ENCODE results near the gene FKBP6. TPM values are rescaled to one million over a fixed set of nuclear protein-coding genes. Genes with fewer than 3 reads are reported as not detected.
A peak's percentile ranks its signal among the peaks of the same experiment; 100 is the strongest.

Gene FKBP6
- total RNA-seq, 4 donors from 2014 or later = 0.14 TPM; not detected in 3

DNA sequence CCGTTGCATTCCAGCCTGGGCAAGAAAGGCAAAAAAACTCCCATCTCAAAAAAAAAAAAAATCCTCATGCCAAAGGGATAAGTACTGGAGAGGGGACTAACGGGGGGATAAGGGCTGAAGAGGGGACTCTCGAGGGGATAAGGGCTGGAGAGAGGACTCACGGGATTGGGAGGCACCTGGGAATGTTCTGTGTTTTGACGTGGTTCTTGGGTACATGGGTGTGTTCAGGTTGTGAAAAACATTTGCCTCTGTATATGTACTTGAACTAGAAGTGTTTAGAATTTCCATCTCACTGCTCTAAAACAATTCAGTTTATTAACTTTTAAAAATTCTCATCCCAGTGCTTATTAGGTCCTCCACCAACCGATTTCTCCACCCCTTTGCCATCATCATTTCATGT is 4.5 kb downstream of the FKBP6 start:
- H3K36me3 ChIP-seq = no peaks in the 10 kb centered on the region
- H3K4me1 ChIP-seq = no peaks in the 10 kb centered on the region
- H3K27ac ChIP-seq = no peak overlapping the region
- no peak overlapping the region for H3K4me3 ChIP-seq
- intact Hi-C loops (cut with DNase I; ENCODE audit: low total_unique reads) = no loop called here
- H3K9me3 ChIP-seq = no peaks in the 10 kb centered on the region
- TF ChIP-seq CTCF (IDR thresholded peaks at IDR 0.05) (no peak), POLR2A (IDR thresholded peaks at IDR 0.05) (no peak)
- no peak for DNase-seq
- no peaks in the 10 kb centered on the region for H3K27me3 ChIP-seq

DNA sequence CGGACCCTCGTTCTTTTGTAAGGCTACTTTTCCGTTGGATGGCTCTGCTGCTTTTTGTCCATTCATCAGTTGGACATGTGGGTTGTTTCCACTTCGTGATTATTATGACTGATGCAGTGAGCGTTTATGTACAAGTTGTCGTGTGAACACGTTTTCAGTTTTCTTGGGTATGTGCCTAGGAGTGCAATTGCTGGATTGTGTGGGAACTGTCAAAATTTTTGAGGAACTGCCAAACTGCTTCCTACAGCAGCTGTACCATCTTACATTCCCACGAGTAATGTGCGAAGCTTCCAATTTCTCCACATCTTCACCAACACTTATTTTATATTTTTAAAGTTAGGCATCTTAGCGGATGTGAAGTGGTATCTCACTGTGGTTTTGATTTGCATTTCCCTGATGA is 10.4 kb downstream of the FKBP6 start:
- Histone ChIP-seq H3K4me1 (no peaks in the 10 kb centered on the region), H3K4me3 (no peak overlapping the region), H3K27ac (no peak overlapping the region), H3K27me3 (no peaks in the 10 kb centered on the region), H3K36me3 (no peaks in the 10 kb centered on the region), H3K9me3 (no peaks in the 10 kb centered on the region)
- TF ChIP-seq CTCF (IDR thresholded peaks at IDR 0.05) (no peak), POLR2A (IDR thresholded peaks at IDR 0.05) (no peak)
- no peak for DNase-seq
- intact Hi-C loops (cut with DNase I; ENCODE audit: low total_unique reads) = no loop called here

DNA sequence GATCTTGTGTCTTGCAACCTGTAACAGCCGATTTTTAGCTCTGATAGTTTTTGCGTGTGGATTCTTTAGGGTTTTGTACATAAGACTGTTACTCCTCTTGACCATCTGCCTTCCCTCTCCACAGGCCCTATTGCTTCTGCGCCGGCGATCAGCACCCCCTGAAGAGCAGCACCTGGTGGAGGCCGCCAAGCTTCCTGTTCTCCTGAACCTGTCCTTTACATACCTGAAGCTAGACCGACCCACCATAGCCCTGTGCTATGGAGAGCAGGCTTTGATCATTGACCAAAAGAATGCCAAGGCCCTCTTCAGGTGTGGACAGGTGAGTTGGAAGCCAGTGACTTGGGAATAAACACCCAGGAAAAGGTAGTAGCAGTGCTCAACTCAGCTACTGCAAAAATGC is 12.6 kb downstream of the FKBP6 start:
- Histone ChIP-seq H3K4me1 (no peaks in the 10 kb centered on the region), H3K9me3 (no peaks in the 10 kb centered on the region), H3K4me3 (no peak overlapping the region), H3K27me3 (no peaks in the 10 kb centered on the region), H3K27ac (no peak overlapping the region), H3K36me3 (no peaks in the 10 kb centered on the region)
- no peak for TF ChIP-seq POLR2A (IDR thresholded peaks at IDR 0.05)
- TF ChIP-seq CTCF (IDR thresholded peaks at IDR 0.05) = no peak
- no peak for DNase-seq
- intact Hi-C loops (cut with DNase I; ENCODE audit: low total_unique reads) = no loop called here

DNA sequence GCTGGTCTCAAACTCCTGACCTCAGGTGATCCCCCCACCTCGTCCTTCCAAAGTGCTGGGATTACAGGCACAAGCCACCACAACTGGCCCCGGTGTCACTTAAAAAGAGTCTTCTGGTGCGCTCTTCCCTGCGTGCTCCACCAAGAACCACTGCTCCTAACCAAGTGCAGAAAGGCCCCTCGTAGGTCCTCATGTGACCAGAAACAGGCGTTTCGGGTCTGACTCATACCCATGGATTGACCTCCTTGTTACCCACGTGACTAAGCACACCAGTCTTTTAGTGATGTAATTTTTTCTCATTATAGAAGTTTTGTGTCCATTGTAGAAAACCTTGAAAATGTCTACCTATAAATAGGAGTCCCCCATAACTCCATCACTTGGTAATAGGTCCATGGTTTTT is 13.9 kb downstream of the FKBP6 start:
- H3K9me3 ChIP-seq = no peaks in the 10 kb centered on the region
- H3K27me3 ChIP-seq = no peaks in the 10 kb centered on the region
- no peaks in the 10 kb centered on the region for H3K36me3 ChIP-seq
- H3K27ac ChIP-seq = no peak overlapping the region
- no peak for DNase-seq
- intact Hi-C loops (cut with DNase I; ENCODE audit: low total_unique reads) = no loop called here
- no peaks in the 10 kb centered on the region for H3K4me1 ChIP-seq
- TF ChIP-seq POLR2A (IDR thresholded peaks at IDR 0.05) (no peak), CTCF (IDR thresholded peaks at IDR 0.05) (no peak)
- H3K4me3 ChIP-seq = no peak overlapping the region

DNA sequence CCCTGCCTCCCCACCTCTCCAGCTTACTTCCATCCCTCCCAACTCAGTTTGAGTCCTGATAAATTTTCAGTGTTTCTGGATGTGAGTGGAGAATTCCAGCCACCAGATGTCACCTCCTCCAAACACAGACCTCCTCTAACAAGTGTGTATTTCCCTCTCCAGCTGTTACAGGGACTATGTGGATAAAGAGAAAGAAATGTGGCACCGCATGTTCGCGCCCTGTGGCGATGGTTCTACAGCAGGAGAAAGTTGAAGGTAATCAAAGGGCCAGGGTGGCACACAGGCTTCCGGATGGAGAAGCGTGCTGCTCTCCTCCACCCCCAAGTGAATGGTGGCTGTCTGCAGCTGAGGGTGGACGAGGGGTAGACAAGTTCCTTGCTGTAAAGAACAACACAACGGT is 14.7 kb downstream of the FKBP6 start:
- Histone ChIP-seq H3K27ac (no peak overlapping the region), H3K4me3 (no peak overlapping the region), H3K9me3 (no peaks in the 10 kb centered on the region), H3K4me1 (no peaks in the 10 kb centered on the region), H3K36me3 (no peaks in the 10 kb centered on the region), H3K27me3 (no peaks in the 10 kb centered on the region)
- intact Hi-C loops (cut with DNase I; ENCODE audit: low total_unique reads) = no loop called here
- no peak for TF ChIP-seq POLR2A (IDR thresholded peaks at IDR 0.05)
- peak; percentile 42 to 68 (median 49) for TF ChIP-seq CTCF (IDR thresholded peaks at IDR 0.05)
- peak; percentile 21 to 25 for DNase-seq
